ENCODE measurements around the gene PNMA8B. TPM values are rescaled to one million over a fixed set of nuclear protein-coding genes. Genes with fewer than 3 reads are reported as not detected.

The PNMA8B gene
- total RNA-seq, 1 experiment from 2014 or later: 0.10 TPM

DNA sequence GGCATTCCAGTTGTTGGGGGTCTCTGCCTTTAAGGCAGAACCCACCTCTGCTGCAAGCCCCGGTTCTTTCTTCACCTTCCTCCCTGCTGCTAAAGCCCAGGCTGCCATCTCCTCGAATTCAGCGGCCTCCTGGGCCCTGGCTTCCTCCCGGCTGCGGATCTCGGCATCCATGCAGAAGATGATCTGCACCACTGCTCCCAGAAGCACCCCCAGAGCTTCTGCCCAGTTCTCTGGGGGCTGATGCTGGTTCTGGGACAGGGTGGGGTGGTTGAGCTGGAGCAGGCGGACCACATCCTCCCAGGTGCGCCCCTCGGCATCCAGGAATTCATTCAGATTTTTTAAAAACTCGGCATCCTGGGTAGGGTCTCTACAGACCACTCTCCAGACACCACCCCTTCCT, 25.3 kb downstream of the PNMA8B start:
- Histone ChIP-seq H3K4me2 (ENCODE audit: low read length) (no peak overlapping the region), H3K4me1 (ENCODE audit: control insufficient read depth in 1 of 2, insufficient read depth in 2 of 2, low read length in 2 of 2) (no peaks in the 10 kb centered on the region), H3K27me3 (ENCODE audit: insufficient read depth, low read length) (0 out of 2 replicates have a peak, but pooled peaks cover 7% of the 10 kb centered on the region), H3K36me3 (ENCODE audit: control insufficient read depth in 1 of 2, insufficient read depth in 2 of 2, low read length in 2 of 2) (no peaks in the 10 kb centered on the region), H4K20me1 (ENCODE audit: insufficient read depth) (no peaks in the 10 kb centered on the region), H3K27ac (ENCODE audit: low read depth, low read length) (no peak overlapping the region), H3K9me3 (ENCODE audit: control insufficient read depth in 1 of 2, insufficient read depth in 1 of 2, low read depth in 1 of 2, low read length in 2 of 2) (no peaks in the 10 kb centered on the region), H3K9ac (ENCODE audit: low read length) (no peak overlapping the region), H3K79me2 (ENCODE audit: insufficient read depth, low read length) (no peaks in the 10 kb centered on the region), H2AFZ (ENCODE audit: low read depth, low read length, poor library complexity, severe bottlenecking) (no peak overlapping the region), H3K9me2 (ENCODE audit: insufficient read depth) (no peaks in the 10 kb centered on the region), H3K4me3 (replicated peaks in 1 of 2; ENCODE audit: low read depth in 1 of 2, low read length in 2 of 2) (no peak overlapping the region)
- intact Hi-C loops (cut with micrococcal nuclease): no loop called here
- no TSS peak for BruUV-seq (replicated peaks)
- ChIA-PET RAD21 (ENCODE audit: low non-redundant PET in 1 of 2, low total read pairs in 2 of 2, uncharacterized antibody in 2 of 2, unreplicated experiment in 2 of 2) (no interaction called here), CTCF (no interaction called here), POLR2A (no interaction called here)
- no peak for DNase-seq (ENCODE audit: low read depth, low spot score)
- ATAC-seq: no peak
- no peak for TF ChIP-seq ZFX (IDR thresholded peaks at IDR 0.05)
- TF ChIP-seq RAD21 (IDR thresholded peaks at IDR 0.05; ENCODE audit: low read depth): no peak
- TF ChIP-seq FOSL1 (IDR thresholded peaks at IDR 0.05; ENCODE audit: low read depth): no peak
- TF ChIP-seq, protein P1, sequence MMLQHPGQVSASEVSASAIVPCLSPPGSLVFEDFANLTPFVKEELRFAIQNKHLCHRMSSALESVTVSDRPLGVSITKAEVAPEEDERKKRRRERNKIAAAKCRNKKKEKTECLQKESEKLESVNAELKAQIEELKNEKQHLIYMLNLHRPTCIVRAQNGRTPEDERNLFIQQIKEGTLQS (IDR thresholded peaks at IDR 0.05): no peak

- Histone ChIP-seq H4K20me1 (ENCODE audit: insufficient read depth) (no peaks in the 10 kb centered on the region), H2AFZ (ENCODE audit: low read depth, low read length, poor library complexity, severe bottlenecking) (no peak overlapping the region), H3K4me2 (ENCODE audit: low read length) (no peak overlapping the region), H3K4me1 (ENCODE audit: control insufficient read depth in 1 of 2, insufficient read depth in 2 of 2, low read length in 2 of 2) (no peaks in the 10 kb centered on the region), H3K9ac (ENCODE audit: low read length) (no peak overlapping the region), H3K36me3 (ENCODE audit: control insufficient read depth in 1 of 2, insufficient read depth in 2 of 2, low read length in 2 of 2) (no peaks in the 10 kb centered on the region), H3K27ac (ENCODE audit: low read depth, low read length) (no peak overlapping the region), H3K79me2 (ENCODE audit: insufficient read depth, low read length) (no peaks in the 10 kb centered on the region), H3K4me3 (replicated peaks in 1 of 2; ENCODE audit: low read depth in 1 of 2, low read length in 2 of 2) (no peak overlapping the region), H3K27me3 (ENCODE audit: insufficient read depth, low read length) (0 out of 2 replicates have a peak, but pooled peaks cover 7% of the 10 kb centered on the region), H3K9me3 (ENCODE audit: control insufficient read depth in 1 of 2, insufficient read depth in 1 of 2, low read depth in 1 of 2, low read length in 2 of 2) (no peaks in the 10 kb centered on the region), H3K9me2 (ENCODE audit: insufficient read depth) (no peaks in the 10 kb centered on the region)
- intact Hi-C loops (cut with micrococcal nuclease): no loop called here
- BruUV-seq (replicated peaks): no TSS peak
- no peak for DNase-seq (ENCODE audit: low read depth, low spot score)
- TF ChIP-seq POLR2A (IDR thresholded peaks at IDR 0.05; ENCODE audit: borderline replicate concordance, extremely low read depth, insufficient read depth, insufficient read length) (no peak), FOSL1 (IDR thresholded peaks at IDR 0.05; ENCODE audit: low read depth) (no peak), EZH2 (IDR thresholded peaks at IDR 0.05) (no peak), MAX (IDR thresholded peaks at IDR 0.05) (no peak), ZBTB33 (IDR thresholded peaks at IDR 0.05; ENCODE audit: extremely low read depth, insufficient replicate concordance, low read length) (no peak), SP1 (IDR thresholded peaks at IDR 0.05; ENCODE audit: low read depth) (no peak), CEBPB (IDR thresholded peaks at IDR 0.05; ENCODE audit: low read depth) (no peak), YY1 (IDR thresholded peaks at IDR 0.05; ENCODE audit: extremely low read depth, insufficient replicate concordance, low read depth, low read length) (no peak), JUND (IDR thresholded peaks at IDR 0.05) (no peak)
- POLR2A ChIA-PET: no interaction called here
- RAD21 ChIA-PET (ENCODE audit: low non-redundant PET in 1 of 2, low total read pairs in 2 of 2, uncharacterized antibody in 2 of 2, unreplicated experiment in 2 of 2): no interaction called here
- no peak for ATAC-seq
- CTCF ChIA-PET: no interaction called here
Measured at GRCh38 chr19:46469541-46470185, 26.0 kb downstream of the PNMA8B start.
